K562 (cell line): ENCODE data around the gene NOLC1. TPM values are rescaled to one million over a fixed set of nuclear protein-coding genes. Genes with fewer than 3 reads are reported as not detected.

Experiments
- ADNP ChIP-seq: fragments of 200-800 bp; sonication (Bioruptor generic); IDR thresholded peaks from 2 replicates; pipeline ENCODE4 v1.6.1; 2016; ENCODE audit warnings: missing genetic modification characterization, missing compliant biosample characterization
- CHD1 ChIP-seq: fragments of 200-600 bp; sonication (generic); IDR thresholded peaks from one replicate; pipeline ENCODE4 v1.6.1; 2012; ENCODE audit warnings: mild to moderate bottlenecking, moderate library complexity, low read length, inconsistent platforms
- E4F1 ChIP-seq: fragments of 250-450 bp; sonication (Bioruptor Pico); IDR thresholded peaks from 2 replicates; pipeline ENCODE4 v1.5.0; 2021; ENCODE audit warnings: mild to moderate bottlenecking, borderline replicate concordance
- FOXP4 ChIP-seq: sonication (generic); formaldehyde crosslinking; IDR thresholded peaks from 2 replicates; pipeline ENCODE4 v1.8.0; 2022; ENCODE audit warnings: mild to moderate bottlenecking, missing genetic modification reagents, borderline replicate concordance
- HNRNPL ChIP-seq: fragments of 200-400 bp; formaldehyde crosslinking; IDR thresholded peaks from 2 replicates; pipeline ENCODE4 v1.6.1; 2017; ENCODE audit warnings: low read depth, mild to moderate bottlenecking, low read length
- MAX ChIP-seq: sonication (generic); formaldehyde crosslinking; IDR thresholded peaks from 2 replicates; pipeline ENCODE4 v1.9.0; 2022; ENCODE audit warnings: mild to moderate bottlenecking, missing genetic modification reagents
- NCOR1 ChIP-seq: fragments of 450-650 bp; IDR thresholded peaks from 2 replicates; pipeline ENCODE4 v1.6.1; 2016; ENCODE audit warnings: mild to moderate bottlenecking, moderate library complexity
- NFE2L1 ChIP-seq: fragments of 450-650 bp; IDR thresholded peaks from 2 replicates; pipeline ENCODE4 v1.6.1; 2016; ENCODE audit warnings: missing genetic modification characterization, low read depth, mild to moderate bottlenecking, missing compliant biosample characterization, moderate library complexity, borderline replicate concordance
- PCBP1 ChIP-seq: fragments of 200-400 bp; formaldehyde crosslinking; IDR thresholded peaks from 2 replicates; pipeline ENCODE4 v1.6.1; 2018; ENCODE audit warnings: mild to moderate bottlenecking, low read depth, low read length; ENCODE audit not compliant: poor library complexity, severe bottlenecking
- RB1 ChIP-seq: fragments of 450-650 bp; IDR thresholded peaks from 2 replicates; pipeline ENCODE4 v1.6.1; 2017; ENCODE audit warnings: low read depth, mild to moderate bottlenecking
- SNIP1 ChIP-seq: fragments of 450-650 bp; IDR thresholded peaks from 2 replicates; pipeline ENCODE4 v1.7.1; 2017; ENCODE audit warnings: low read depth, mild to moderate bottlenecking
- USF1 ChIP-seq: sonication (generic); formaldehyde crosslinking; IDR thresholded peaks from 2 replicates; pipeline ENCODE4 v1.9.0; 2022; ENCODE audit warnings: mild to moderate bottlenecking, missing genetic modification reagents
- ZBTB33 ChIP-seq: sonication (generic); formaldehyde crosslinking; IDR thresholded peaks from 2 replicates; pipeline ENCODE4 v1.8.1; 2023; ENCODE audit warnings: mild to moderate bottlenecking, missing genetic modification reagents
- ZBTB34 ChIP-seq: fragments of 250-450 bp; sonication (Bioruptor Pico); IDR thresholded peaks from 2 replicates; pipeline ENCODE4 v1.8.0; 2021; ENCODE audit warnings: mild to moderate bottlenecking, moderate library complexity
- ZNF695 ChIP-seq: fragments of 450-650 bp; formaldehyde crosslinking; IDR thresholded peaks from 2 replicates; pipeline ENCODE4 v1.4.0; 2020; ENCODE audit warnings: mild to moderate bottlenecking, moderate library complexity
- polyA plus RNA-seq, 8 experiments: library from polyadenylated mRNA; depleted of rRNA in 4 of 8; stranded (reverse) in 5 of 8; unstranded in 3 of 8; fragments of >200 nt; fragmentation: Nextera tagmentation in 2 of 8; fragmentation: Illumina TruSeq in 1 of 8; extraction: Ambion mirVana in 2 of 8; extraction: Trizol in 1 of 8; gene quantifications; 2 replicates each; pipeline versions ENCODE4 v1.2.1 to v1.2.3, GENCODE V29; 2011 to 2014; ENCODE audit warnings: inconsistent platforms in 1 of 8, missing spikeins in 1 of 8
- total RNA-seq, 7 experiments: library from RNA; depleted of rRNA in 6 of 7; stranded (reverse); fragments of >200 nt in 6 of 7; fragmentation: Illumina TruSeq in 2 of 7; extraction: Trizol in 2 of 7; gene quantifications; 2 replicates each; pipeline versions ENCODE4 v1.2.1 to v1.2.3, GENCODE V29; 2011 to 2021; ENCODE audit warnings: low replicate concordance in 1 of 7

Gene NOLC1
- total and polyA plus RNA-seq, 9 of the 15 experiments (the other 6 are each of a cell fraction or from before 2014, with no cell fraction given) = 102 to 310 (median 165) TPM

GRCh38 chr10:102163342-102163989, 11.3 kb downstream of the NOLC1 start (continued):
- TF ChIP-seq ZBTB34 (CRISPR knock-in tag) = no peak
- peak; percentile 61; the same call in 1 of the 2 replicates for TF ChIP-seq ZBTB33 (CRISPR knock-in tag)
- no peak for TF ChIP-seq E4F1
- no peak for TF ChIP-seq SNIP1
- TF ChIP-seq USF1 (CRISPR knock-in tag) = no peak
- TF ChIP-seq PCBP1 = no peak
- TF ChIP-seq ADNP (tag) = no peak
- TF ChIP-seq ZNF695 (CRISPR knock-in tag) = no peak
- no peak for TF ChIP-seq CHD1
- no peak for TF ChIP-seq FOXP4
- no peak for TF ChIP-seq RB1
- TF ChIP-seq HNRNPL = no peak
- no peak for TF ChIP-seq NFE2L1 (tag)
- no peak for TF ChIP-seq MAX (CRISPR knock-in tag)
- TF ChIP-seq NCOR1 = peak; percentile 17; the same call in 1 of the 2 replicates
